C4-2B (cell line): Measurements from ENCODE around the gene CC2D2B.

ENCODE experiments used
- H3K27ac ChIP-seq: fragments of 450-650 bp; 2 replicates; pipeline ENCODE4 v1.5.1; 2017
- CTCF ChIP-seq: fragments of 450-650 bp; conservative IDR thresholded peaks from 2 replicates; pipeline ENCODE4 v1.5.1; 2017; ENCODE audit warnings: mild to moderate bottlenecking
- ZFX ChIP-seq: fragments of 450-650 bp; IDR thresholded peaks from 2 replicates; pipeline ENCODE4 v1.6.1; 2017

Gene CC2D2B

GRCh38 chr10:96074776-96075175 is 167.0 kb downstream of the CC2D2B start:
- H3K27ac ChIP-seq = no peak overlapping the region
- TF ChIP-seq CTCF (no peak), ZFX (no peak)

- no peak for TF ChIP-seq ZFX
- TF ChIP-seq CTCF = no peak
- H3K27ac ChIP-seq = no peak overlapping the region
Measured at GRCh38 chr10:96075977-96076376, 168.2 kb downstream of the CC2D2B start.

- TF ChIP-seq CTCF (no peak), ZFX (no peak)
- H3K27ac ChIP-seq = no peak overlapping the region
Measured at GRCh38 chr10:96077156-96077555, 169.4 kb downstream of the CC2D2B start.

GRCh38 chr10:96082153-96082552 is 174.4 kb downstream of the CC2D2B start:
- TF ChIP-seq ZFX (no peak), CTCF (no peak)
- H3K27ac ChIP-seq = no peak overlapping the region
